ENCODE results near the gene HEATR5B. TPM values are rescaled to one million over a fixed set of nuclear protein-coding genes. Genes with fewer than 3 reads are reported as not detected.

HEATR5B gene
- total and polyA plus RNA-seq, 2 of the 4 experiments (the other 2 are of a cell fraction) = 8.3 to 17.9 TPM

- Histone ChIP-seq H3K27me3 (ENCODE audit: control insufficient read depth, insufficient read depth, low read length) (no peaks in the 10 kb centered on the region), H4K5ac (ENCODE audit: low read depth, low read length) (no peak overlapping the region), H3K36me3 (ENCODE audit: control insufficient read depth, insufficient read depth, low read length) (peaks cover 34% of the 10 kb centered on the region), H4K8ac (ENCODE audit: low read depth in 2 of 2, low read length in 2 of 2) (no peak overlapping the region), H3K9me3 (ENCODE audit: control insufficient read depth, insufficient read depth, low read length) (no peaks in the 10 kb centered on the region), H2AFZ (replicated peaks; ENCODE audit: low read length, poor library complexity) (no peak overlapping the region), H2BK5ac (ENCODE audit: low read depth, low read length, poor library complexity, severe bottlenecking) (no peak overlapping the region), H3K79me1 (ENCODE audit: low read depth in 1 of 2, low read length in 2 of 2) (peaks cover 0 to 4% of the 10 kb centered on the region in 2 experiments; a peak in 3 of 4 replicates), H3K4ac (ENCODE audit: low read depth, low read length) (no peak overlapping the region), H2AK9ac (replicated peaks; ENCODE audit: low read depth, low read length, poor library complexity) (no peak overlapping the region), H2BK20ac (ENCODE audit: low read depth, low read length) (no peak overlapping the region), H3K27ac (ENCODE audit: insufficient read depth, low read length) (no peak overlapping the region), H3K14ac (replicated peaks; ENCODE audit: low read depth, low read length) (no peak overlapping the region), H3K18ac (ENCODE audit: low read depth, low read length) (no peak overlapping the region), H3K23ac (ENCODE audit: low read depth, low read length) (no peak overlapping the region), H2BK15ac (ENCODE audit: low read depth, low read length) (no peak overlapping the region), H4K91ac (ENCODE audit: insufficient read depth, low read depth, low read length) (no peak overlapping the region), H3K56ac (ENCODE audit: extremely low read depth, insufficient read depth, low read length) (no peak overlapping the region), H3K4me1 (ENCODE audit: control insufficient read depth, insufficient read depth, low read length) (no peaks in the 10 kb centered on the region), H3K9me1 (ENCODE audit: insufficient read depth, low read length) (0 out of 2 replicates have a peak, but pooled peaks cover 2% of the 10 kb centered on the region), H2BK120ac (ENCODE audit: low read depth, low read length) (no peak overlapping the region), H2AK5ac (ENCODE audit: low read depth, low read length) (no peak overlapping the region), H3K4me2 (ENCODE audit: low read depth, low read length) (no peak overlapping the region), H4K20me1 (ENCODE audit: insufficient read depth, low read length) (no peaks in the 10 kb centered on the region), H3K4me3 (ENCODE audit: insufficient read depth, low read depth, low read length) (no peak overlapping the region), H3K9ac (ENCODE audit: low read depth, low read length) (no peak overlapping the region)
- TF ChIP-seq RAD21 (IDR thresholded peaks at IDR 0.05; ENCODE audit: low read length) (no peak), BHLHE40 (IDR thresholded peaks at IDR 0.05; ENCODE audit: low read depth, low read length) (no peak), FOS (IDR thresholded peaks at IDR 0.05; ENCODE audit: low read depth, low read length) (no peak), RFX5 (IDR thresholded peaks at IDR 0.05; ENCODE audit: low read depth, low read length) (no peak), MAZ (IDR thresholded peaks at IDR 0.05; ENCODE audit: borderline replicate concordance, low read depth, low read length) (no peak), MXI1 (IDR thresholded peaks at IDR 0.05; ENCODE audit: borderline replicate concordance, low read depth, low read length) (no peak), MAFK (IDR thresholded peaks at IDR 0.05; ENCODE audit: low read depth, low read length) (no peak), SMC3 (IDR thresholded peaks at IDR 0.05; ENCODE audit: low read depth, low read length) (no peak), CEBPB (IDR thresholded peaks at IDR 0.05; ENCODE audit: low read depth, low read length) (no peak), RCOR1 (IDR thresholded peaks at IDR 0.05; ENCODE audit: insufficient replicate concordance, low read length) (no peak), NFE2L2 (IDR thresholded peaks at IDR 0.05; ENCODE audit: low read depth, low read length) (no peak), USF2 (IDR thresholded peaks at IDR 0.05; ENCODE audit: low read depth, low read length) (no peak), CHD1 (IDR thresholded peaks at IDR 0.05; ENCODE audit: low read depth, low read length) (no peak), POLR2A (IDR thresholded peaks at IDR 0.05; ENCODE audit: low read depth, low read length) (no peak)
- TF ChIP-seq, protein P1, sequence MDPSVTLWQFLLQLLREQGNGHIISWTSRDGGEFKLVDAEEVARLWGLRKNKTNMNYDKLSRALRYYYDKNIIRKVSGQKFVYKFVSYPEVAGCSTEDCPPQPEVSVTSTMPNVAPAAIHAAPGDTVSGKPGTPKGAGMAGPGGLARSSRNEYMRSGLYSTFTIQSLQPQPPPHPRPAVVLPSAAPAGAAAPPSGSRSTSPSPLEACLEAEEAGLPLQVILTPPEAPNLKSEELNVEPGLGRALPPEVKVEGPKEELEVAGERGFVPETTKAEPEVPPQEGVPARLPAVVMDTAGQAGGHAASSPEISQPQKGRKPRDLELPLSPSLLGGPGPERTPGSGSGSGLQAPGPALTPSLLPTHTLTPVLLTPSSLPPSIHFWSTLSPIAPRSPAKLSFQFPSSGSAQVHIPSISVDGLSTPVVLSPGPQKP (IDR thresholded peaks at IDR 0.05; ENCODE audit: borderline replicate concordance, low read depth, low read length) = no peak
- TF ChIP-seq, protein P2, sequence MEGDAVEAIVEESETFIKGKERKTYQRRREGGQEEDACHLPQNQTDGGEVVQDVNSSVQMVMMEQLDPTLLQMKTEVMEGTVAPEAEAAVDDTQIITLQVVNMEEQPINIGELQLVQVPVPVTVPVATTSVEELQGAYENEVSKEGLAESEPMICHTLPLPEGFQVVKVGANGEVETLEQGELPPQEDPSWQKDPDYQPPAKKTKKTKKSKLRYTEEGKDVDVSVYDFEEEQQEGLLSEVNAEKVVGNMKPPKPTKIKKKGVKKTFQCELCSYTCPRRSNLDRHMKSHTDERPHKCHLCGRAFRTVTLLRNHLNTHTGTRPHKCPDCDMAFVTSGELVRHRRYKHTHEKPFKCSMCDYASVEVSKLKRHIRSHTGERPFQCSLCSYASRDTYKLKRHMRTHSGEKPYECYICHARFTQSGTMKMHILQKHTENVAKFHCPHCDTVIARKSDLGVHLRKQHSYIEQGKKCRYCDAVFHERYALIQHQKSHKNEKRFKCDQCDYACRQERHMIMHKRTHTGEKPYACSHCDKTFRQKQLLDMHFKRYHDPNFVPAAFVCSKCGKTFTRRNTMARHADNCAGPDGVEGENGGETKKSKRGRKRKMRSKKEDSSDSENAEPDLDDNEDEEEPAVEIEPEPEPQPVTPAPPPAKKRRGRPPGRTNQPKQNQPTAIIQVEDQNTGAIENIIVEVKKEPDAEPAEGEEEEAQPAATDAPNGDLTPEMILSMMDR (conservative IDR thresholded peaks at IDR 0.05; ENCODE audit: low read depth, low read length) = no peak
- ATAC-seq (ENCODE audit: low read depth) (no peak), DNase-seq (no peak)
- in situ Hi-C loops (cut with MboI; ENCODE audit: low sequenced_read_pairs) = no loop called here
- dilution Hi-C loops (cut with HindIII; ENCODE audit: low sequenced_read_pairs, unreplicated experiment) = no loop called here
- no CpG with 5 or more reads among the region's 1 CpG for WGBS, 2 experiments (ENCODE audit: extremely low coverage in 2 of 2, insufficient read length in 1 of 2)
- CTCF ChIA-PET = no interaction called here
- no TSS peak for BruUV-seq (replicated peaks)
- intact Hi-C loops (cut with micrococcal nuclease) = no loop called here
- POLR2A ChIA-PET (ENCODE audit: unreplicated experiment) = no interaction called here
These were observed 33.4 kb upstream of the HEATR5B start for GRCh38 chr2:37117566-37117965.
